SU-DHL-6 (cell line): ENCODE measurements around the gene CEL.

Source experiments
- H2AFZ ChIP-seq: fragments of 200-600 bp; sonication (generic); 2 replicates; pipeline ENCODE4 v1.6.1; 2014; ENCODE audit warnings: low read depth, mild to moderate bottlenecking, moderate library complexity, mixed read lengths, antibody characterized with exemption, low read length; ENCODE audit not compliant: severe bottlenecking
- H3F3A ChIP-seq: fragments of 200-600 bp; shearing (Covaris generic); 2 replicates; pipeline ENCODE4 v1.6.0; 2016; ENCODE audit warnings: antibody characterized with exemption, mild to moderate bottlenecking; ENCODE audit not compliant: insufficient read depth
- H3K27ac ChIP-seq: fragments of 200-600 bp; sonication (generic); 2 replicates; pipeline ENCODE4 v1.5.1; 2016; ENCODE audit warnings: low read depth, mild to moderate bottlenecking, low read length, moderate library complexity, mixed read lengths
- H3K27me3 ChIP-seq: fragments of 200-600 bp; sonication (generic), shearing (Covaris generic); 2 replicates; pipeline ENCODE4 v1.6.0; 2014; ENCODE audit warnings: mild to moderate bottlenecking, low read length
- H3K36me3 ChIP-seq: fragments of 200-600 bp; sonication (generic); 2 replicates; pipeline ENCODE4 v1.6.1; 2014; ENCODE audit warnings: mild to moderate bottlenecking, low read length, mixed read lengths
- H3K4me2 ChIP-seq: fragments of 300-600, 200-600 bp; shearing (Covaris generic), sonication (generic); 2 replicates; pipeline ENCODE4 v1.6.0; 2014; ENCODE audit warnings: low read length, low read depth, mild to moderate bottlenecking; ENCODE audit not compliant: poor library complexity, severe bottlenecking
- H3K4me3 ChIP-seq: fragments of 200-600 bp; sonication (generic); 2 replicates; pipeline ENCODE4 v1.5.1; 2014; ENCODE audit warnings: antibody characterized with exemption, low read length, mild to moderate bottlenecking, mixed read lengths; ENCODE audit not compliant: insufficient read depth, poor library complexity, severe bottlenecking
- H3K79me2 ChIP-seq: fragments of 200-600 bp; sonication (generic); 2 replicates; pipeline ENCODE4 v1.6.1; 2014; ENCODE audit warnings: mild to moderate bottlenecking, low read length, moderate library complexity; ENCODE audit not compliant: insufficient read depth
- H3K9ac ChIP-seq: fragments of 200-600 bp; sonication (generic); 2 replicates; pipeline ENCODE4 v1.7.0; 2014; ENCODE audit warnings: mild to moderate bottlenecking, low read length
- H3K9me2 ChIP-seq: fragments of 200-600 bp; sonication (generic); replicated peaks from 2 replicates; pipeline ENCODE4 v1.6.1; 2014; ENCODE audit warnings: low read length; ENCODE audit not compliant: insufficient read depth
- H3K9me3 ChIP-seq: fragments of 200-600 bp; sonication (generic); 2 replicates; pipeline ENCODE4 v1.6.1; 2014; ENCODE audit warnings: low read length, mixed read lengths; ENCODE audit not compliant: insufficient read depth
- H4K20me1 ChIP-seq: fragments of 200-600 bp; sonication (generic); 2 replicates; pipeline ENCODE4 v1.6.1; 2014; ENCODE audit warnings: low read depth, mild to moderate bottlenecking, antibody characterized with exemption, low read length, moderate library complexity, mixed read lengths
- CTCF ChIP-seq: fragments of 200-600 bp; sonication (generic); IDR thresholded peaks from one replicate; pipeline ENCODE4 v1.5.1; 2017; ENCODE audit warnings: antibody characterized with exemption, mild to moderate bottlenecking, low read length, moderate library complexity; ENCODE audit not compliant: insufficient read depth, poor library complexity, severe bottlenecking
- EZH2phosphoT487 ChIP-seq: fragments of 200-600 bp; sonication (generic), shearing (Covaris generic); conservative IDR thresholded peaks from 2 replicates; pipeline ENCODE4 v1.6.1; 2018; ENCODE audit warnings: mild to moderate bottlenecking, antibody characterized with exemption, low read length, moderate library complexity, mixed read lengths

The CEL gene

GRCh38 chr9:133111808-133112662 is 50.3 kb downstream of the CEL start:
- Histone ChIP-seq H3K9ac (no peak overlapping the region), H3F3A (no peaks in the 10 kb centered on the region), H3K4me2 (no peak overlapping the region), H3K36me3 (no peaks in the 10 kb centered on the region), H2AFZ (no peak overlapping the region), H3K9me3 (no peaks in the 10 kb centered on the region), H3K27me3 (no peaks in the 10 kb centered on the region), H3K9me2 (no peaks in the 10 kb centered on the region), H4K20me1 (peaks cover 5% of the 10 kb centered on the region; the same call in 1 of the 2 replicates), H3K4me3 (no peak overlapping the region), H3K27ac (no peak overlapping the region), H3K79me2 (no peaks in the 10 kb centered on the region)
- TF ChIP-seq EZH2phosphoT487 (no peak), CTCF (no peak)

GRCh38 chr9:133112663-133113026 is 50.9 kb downstream of the CEL start:
- H3K27ac ChIP-seq = no peak overlapping the region
- H3K4me2 ChIP-seq = no peak overlapping the region
- no peak overlapping the region for H3K4me3 ChIP-seq
- H2AFZ ChIP-seq = no peak overlapping the region
- H3K9ac ChIP-seq = no peak overlapping the region
- no peaks in the 10 kb centered on the region for H3F3A ChIP-seq
- no peaks in the 10 kb centered on the region for H3K27me3 ChIP-seq
- H3K79me2 ChIP-seq = no peaks in the 10 kb centered on the region
- H3K9me2 ChIP-seq = no peaks in the 10 kb centered on the region
- TF ChIP-seq CTCF = no peak
- TF ChIP-seq EZH2phosphoT487 = no peak
- H3K9me3 ChIP-seq = no peaks in the 10 kb centered on the region
- H4K20me1 ChIP-seq = peaks cover 5% of the 10 kb centered on the region; the same call in 1 of the 2 replicates
- no peaks in the 10 kb centered on the region for H3K36me3 ChIP-seq

GRCh38 chr9:133113163-133113948 is 51.6 kb downstream of the CEL start:
- TF ChIP-seq CTCF (no peak), EZH2phosphoT487 (no peak)
- H3K27ac ChIP-seq = no peak overlapping the region
- no peaks in the 10 kb centered on the region for H3F3A ChIP-seq
- no peaks in the 10 kb centered on the region for H3K9me3 ChIP-seq
- H3K79me2 ChIP-seq = no peaks in the 10 kb centered on the region
- H2AFZ ChIP-seq = no peak overlapping the region
- no peaks in the 10 kb centered on the region for H3K9me2 ChIP-seq
- H3K36me3 ChIP-seq = no peaks in the 10 kb centered on the region
- no peak overlapping the region for H3K4me3 ChIP-seq
- peaks cover 5% of the 10 kb centered on the region; the same call in 1 of the 2 replicates for H4K20me1 ChIP-seq
- H3K4me2 ChIP-seq = no peak overlapping the region
- H3K9ac ChIP-seq = no peak overlapping the region
- H3K27me3 ChIP-seq = no peaks in the 10 kb centered on the region
